ENCODE measurements around the gene TIMM44.
A peak's percentile ranks its signal among the peaks of the same experiment; 100 is the strongest.

Gene TIMM44

DNA sequence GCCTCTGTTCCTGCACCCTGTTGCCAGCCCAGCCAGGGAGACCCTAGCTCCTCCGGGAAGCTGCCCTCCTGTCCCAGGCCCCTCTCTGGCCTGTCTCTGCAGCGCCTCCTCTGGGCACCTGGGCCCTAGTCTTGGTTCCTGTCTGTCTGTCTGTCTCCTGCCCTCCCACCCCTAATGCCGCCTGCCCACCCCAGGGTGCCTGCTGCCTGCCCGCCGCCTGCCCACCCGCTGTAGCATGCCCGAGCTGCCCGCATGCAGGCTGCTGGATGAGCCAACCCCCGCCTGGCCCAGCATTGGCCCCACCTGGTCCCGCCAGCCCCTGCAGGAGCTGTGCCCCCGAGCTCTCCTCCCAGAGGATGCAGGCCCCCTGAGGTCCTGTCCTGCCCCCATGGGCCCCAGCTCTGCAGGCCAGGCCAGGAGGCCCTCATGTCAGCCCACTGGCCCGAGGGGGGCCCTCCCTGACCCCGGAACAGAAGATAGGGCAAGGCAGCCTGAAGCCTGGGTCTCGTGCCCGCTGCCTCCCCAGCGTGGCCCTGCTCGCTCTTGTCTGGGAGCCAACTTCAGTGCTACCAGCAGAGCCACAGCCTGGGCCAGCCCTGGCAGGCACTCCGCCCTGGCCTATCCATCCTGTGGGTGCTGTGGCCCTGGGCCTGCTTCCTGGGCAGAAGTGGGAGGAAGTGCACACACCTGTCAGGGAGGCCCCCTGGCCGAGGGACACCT is 34.6 kb downstream of the TIMM44 start:
- TF ChIP-seq, protein P1, sequence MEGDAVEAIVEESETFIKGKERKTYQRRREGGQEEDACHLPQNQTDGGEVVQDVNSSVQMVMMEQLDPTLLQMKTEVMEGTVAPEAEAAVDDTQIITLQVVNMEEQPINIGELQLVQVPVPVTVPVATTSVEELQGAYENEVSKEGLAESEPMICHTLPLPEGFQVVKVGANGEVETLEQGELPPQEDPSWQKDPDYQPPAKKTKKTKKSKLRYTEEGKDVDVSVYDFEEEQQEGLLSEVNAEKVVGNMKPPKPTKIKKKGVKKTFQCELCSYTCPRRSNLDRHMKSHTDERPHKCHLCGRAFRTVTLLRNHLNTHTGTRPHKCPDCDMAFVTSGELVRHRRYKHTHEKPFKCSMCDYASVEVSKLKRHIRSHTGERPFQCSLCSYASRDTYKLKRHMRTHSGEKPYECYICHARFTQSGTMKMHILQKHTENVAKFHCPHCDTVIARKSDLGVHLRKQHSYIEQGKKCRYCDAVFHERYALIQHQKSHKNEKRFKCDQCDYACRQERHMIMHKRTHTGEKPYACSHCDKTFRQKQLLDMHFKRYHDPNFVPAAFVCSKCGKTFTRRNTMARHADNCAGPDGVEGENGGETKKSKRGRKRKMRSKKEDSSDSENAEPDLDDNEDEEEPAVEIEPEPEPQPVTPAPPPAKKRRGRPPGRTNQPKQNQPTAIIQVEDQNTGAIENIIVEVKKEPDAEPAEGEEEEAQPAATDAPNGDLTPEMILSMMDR (IDR thresholded peaks at IDR 0.05; ENCODE audit: control insufficient read depth, insufficient read depth, low read depth, low read length, missing control alignments): no peak
- H3K4me3 ChIP-seq (ENCODE audit: control insufficient read depth, low read depth, low read length): no peak overlapping the region
- no peak for DNase-seq (ENCODE audit: low read depth)

DNA sequence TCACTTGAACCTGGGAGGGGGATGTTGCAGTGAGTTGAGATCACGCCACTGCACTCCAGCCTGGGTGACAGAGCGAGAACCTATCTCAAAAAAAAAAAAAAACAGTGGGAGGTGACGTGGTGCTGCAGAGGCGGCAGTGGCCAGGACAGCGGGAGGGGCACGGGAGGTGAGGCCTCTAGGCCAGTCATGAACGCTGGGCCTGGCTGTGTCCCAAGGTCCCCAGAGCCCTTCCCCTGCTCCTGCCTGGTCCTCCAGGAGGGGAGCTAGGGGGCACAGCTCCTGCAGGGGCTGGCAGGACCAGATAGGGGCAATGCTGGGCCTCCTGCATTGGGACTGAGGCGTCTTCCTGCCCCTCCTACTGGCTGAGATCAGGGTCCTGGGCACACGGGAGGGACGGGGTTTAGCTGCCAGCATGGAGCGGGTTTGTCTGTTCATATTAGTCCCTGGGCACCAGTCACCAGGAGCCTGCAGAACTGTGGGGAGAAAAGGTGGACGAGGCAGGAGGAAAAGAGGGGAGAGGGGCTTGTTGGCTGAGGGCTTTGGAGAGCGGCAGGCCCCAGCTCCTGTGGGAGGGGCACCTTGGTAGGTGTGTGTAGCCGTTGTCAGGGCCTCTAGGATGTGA is 35.3 kb downstream of the TIMM44 start:
- TF ChIP-seq, protein P1 (IDR thresholded peaks at IDR 0.05; ENCODE audit: control insufficient read depth, insufficient read depth, low read depth, low read length, missing control alignments): no peak
- no peak for DNase-seq (ENCODE audit: low read depth)
- no peak overlapping the region for H3K4me3 ChIP-seq (ENCODE audit: control insufficient read depth, low read depth, low read length)

DNA sequence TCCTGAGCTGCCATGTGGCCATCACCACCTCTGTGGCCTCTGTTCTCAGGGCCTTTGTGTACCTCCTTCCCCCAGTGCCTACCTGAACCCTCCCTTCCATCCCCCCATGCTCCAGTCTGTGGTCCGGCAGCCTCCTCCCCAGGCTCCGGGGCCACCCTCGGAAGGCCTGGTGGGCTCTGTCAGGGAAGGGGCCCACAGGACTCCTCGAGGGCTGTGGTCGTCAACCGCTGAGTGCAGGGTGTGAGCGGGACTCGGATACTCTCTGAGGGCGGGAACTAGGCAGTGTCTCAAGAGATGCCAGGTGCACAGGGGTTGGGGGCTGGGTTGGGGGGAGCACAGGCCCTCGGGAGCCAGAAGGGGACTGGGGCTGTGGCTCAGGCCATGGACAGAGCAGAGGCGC is 35.9 kb downstream of the TIMM44 start:
- no peak for DNase-seq (ENCODE audit: low read depth)
- TF ChIP-seq, protein P1 (IDR thresholded peaks at IDR 0.05; ENCODE audit: control insufficient read depth, insufficient read depth, low read depth, low read length, missing control alignments): no peak
- no peak overlapping the region for H3K4me3 ChIP-seq (ENCODE audit: control insufficient read depth, low read depth, low read length)

DNA sequence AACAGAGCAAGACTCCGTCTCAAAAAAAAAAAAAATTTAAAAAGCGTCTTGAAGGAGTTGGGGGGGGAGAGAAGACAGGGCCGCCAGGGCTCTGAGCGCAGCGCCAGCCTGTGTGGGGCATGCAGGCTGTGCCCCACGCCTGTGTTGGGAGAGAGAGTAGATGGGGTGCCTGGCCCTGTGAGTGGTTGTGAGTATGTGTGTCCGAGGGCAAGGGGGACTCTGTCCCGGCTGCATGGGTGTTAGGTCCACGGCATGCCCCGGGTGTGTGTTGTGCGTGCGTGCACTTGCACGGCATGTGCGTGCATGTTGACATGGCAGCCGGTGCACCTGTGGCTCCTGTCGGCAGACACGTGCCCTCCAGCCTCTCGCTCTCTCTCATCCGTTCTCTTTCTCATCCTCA is 36.3 kb downstream of the TIMM44 start:
- TF ChIP-seq, protein P1 (IDR thresholded peaks at IDR 0.05; ENCODE audit: control insufficient read depth, insufficient read depth, low read depth, low read length, missing control alignments): no peak
- DNase-seq (ENCODE audit: low read depth): no peak
- H3K4me3 ChIP-seq (ENCODE audit: control insufficient read depth, low read depth, low read length): no peak overlapping the region

DNA sequence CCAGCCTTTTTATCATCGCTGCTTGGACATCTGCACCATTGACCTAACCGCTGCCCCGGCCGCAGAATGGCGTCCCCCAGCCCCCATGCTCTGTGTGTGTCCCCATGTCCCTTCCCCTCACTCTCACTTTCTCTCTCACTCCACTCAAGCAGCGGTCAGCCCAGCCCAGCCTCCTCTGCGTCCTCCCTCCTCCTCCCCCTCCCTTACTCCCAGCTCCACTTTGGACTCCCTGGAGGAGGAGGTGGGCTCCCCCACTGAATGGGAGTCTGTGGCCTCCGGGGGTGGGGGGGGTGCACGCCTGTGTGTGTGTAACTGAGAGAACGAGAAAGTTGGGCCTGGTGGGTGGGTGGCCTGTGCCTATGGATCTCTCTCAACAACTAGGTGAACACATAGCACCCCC is 37.6 kb downstream of the TIMM44 start:
- no peak for DNase-seq (ENCODE audit: low read depth)
- TF ChIP-seq, protein P1 (IDR thresholded peaks at IDR 0.05; ENCODE audit: control insufficient read depth, insufficient read depth, low read depth, low read length, missing control alignments): no peak
- H3K4me3 ChIP-seq (ENCODE audit: control insufficient read depth, low read depth, low read length): no peak overlapping the region

DNA sequence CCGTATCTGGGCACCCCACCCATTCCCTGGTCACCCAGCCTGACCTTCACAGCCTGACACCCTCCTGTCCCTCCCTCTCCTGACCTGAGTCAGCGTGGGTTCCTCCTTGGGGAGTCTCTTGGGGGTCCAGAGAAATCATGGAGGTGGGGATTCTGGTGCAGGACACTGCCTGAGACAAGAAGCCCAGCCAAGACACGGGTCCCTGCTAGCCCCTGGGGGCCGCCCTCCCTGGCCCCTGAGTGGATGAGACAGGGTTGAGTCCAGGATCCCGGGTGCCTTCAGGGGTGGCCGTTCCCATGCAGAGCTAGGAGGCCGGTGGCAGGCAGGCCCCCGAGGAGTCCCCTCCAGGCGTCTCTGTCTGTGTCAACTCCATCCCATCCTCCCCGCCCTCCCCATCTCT is 38.2 kb downstream of the TIMM44 start:
- peak overlapping the region; percentile 3 for H3K4me3 ChIP-seq (ENCODE audit: control insufficient read depth, low read depth, low read length)
- TF ChIP-seq, protein P1 (IDR thresholded peaks at IDR 0.05; ENCODE audit: control insufficient read depth, insufficient read depth, low read depth, low read length, missing control alignments): no peak
- no peak for DNase-seq (ENCODE audit: low read depth)
